Heart left ventricle (tissue), 13 donors: ENCODE measurements around the gene SAP30.

Source experiments
- POLR2A ChIP-seq, 2 donors: fragments of 450-650 bp; IDR thresholded peaks; one replicate each; pipeline ENCODE4 v1.6.1; 2017; ENCODE audit warnings: antibody characterized with exemption in 2 of 2, mild to moderate bottlenecking in 2 of 2, moderate library complexity in 2 of 2
- TF ChIP-seq, protein P1 (sequence below), 12 donors: fragments of 200-600 bp; sonication (generic) in 4 of 12; IDR thresholded peaks; one replicate each; pipeline versions ENCODE4 v1.5.0 to v1.8.0; 2018 to 2022; ENCODE audit warnings: antibody characterized with exemption in 12 of 12, mild to moderate bottlenecking in 5 of 12
- donor health status: ischemic (EF 13 %, LVEDD 7.1; RV severe dilation, severe dysfunction).
- donor health status: DM: no; HTN: yes; CAD: no.
- donor health status: DM: no; HTN: no; CAD: no.
- donor health status: ischemic (EF 25% LVEDD 6.9; RV normal size, moderate dysfunction).
- donor health status: ischemic (EF 25% LVEDD 5.7; RV mildly dilated, moderate dysfunction).
- donor health status: ischemic (EF 35%, LVEDD 5.7; RV mildly dilated, moderate dysfunction).
- donor health status: nonischemic (EF 11% LVEDD 7.7; RV severe dilation, severe dysfunction).
- donor health status: DM: yes; HTN: yes; CAD: no.
- donor health status: PGD.
- donor health status: ischemic (EF 29% LVEDD 5.4; RV normal size, mild dysfunction).
- donor health status: nonischemic (EF 23%, LVEDD 6.1; RV moderate dilation, normal function).

DNA sequence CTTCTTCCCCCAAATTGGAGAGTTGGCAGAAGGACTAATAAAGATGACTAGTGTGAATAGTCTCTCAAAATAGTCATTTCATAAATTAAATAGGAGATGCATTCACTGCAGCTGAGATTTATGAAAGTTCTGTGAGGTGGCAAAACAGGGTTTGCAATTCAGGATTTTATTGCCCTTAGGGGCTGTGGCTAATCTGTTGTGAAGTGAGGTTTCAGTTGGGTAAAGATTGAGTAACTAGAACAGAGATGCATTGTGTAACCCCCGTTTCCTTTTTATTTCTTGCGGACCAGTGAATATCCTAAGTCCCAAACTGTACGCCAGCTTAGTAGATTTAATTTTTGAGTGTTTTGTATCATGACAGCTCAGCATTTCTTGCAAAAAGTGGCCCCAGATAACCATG, 44.3 kb downstream of the SAP30 start:
- TF ChIP-seq, protein P1, sequence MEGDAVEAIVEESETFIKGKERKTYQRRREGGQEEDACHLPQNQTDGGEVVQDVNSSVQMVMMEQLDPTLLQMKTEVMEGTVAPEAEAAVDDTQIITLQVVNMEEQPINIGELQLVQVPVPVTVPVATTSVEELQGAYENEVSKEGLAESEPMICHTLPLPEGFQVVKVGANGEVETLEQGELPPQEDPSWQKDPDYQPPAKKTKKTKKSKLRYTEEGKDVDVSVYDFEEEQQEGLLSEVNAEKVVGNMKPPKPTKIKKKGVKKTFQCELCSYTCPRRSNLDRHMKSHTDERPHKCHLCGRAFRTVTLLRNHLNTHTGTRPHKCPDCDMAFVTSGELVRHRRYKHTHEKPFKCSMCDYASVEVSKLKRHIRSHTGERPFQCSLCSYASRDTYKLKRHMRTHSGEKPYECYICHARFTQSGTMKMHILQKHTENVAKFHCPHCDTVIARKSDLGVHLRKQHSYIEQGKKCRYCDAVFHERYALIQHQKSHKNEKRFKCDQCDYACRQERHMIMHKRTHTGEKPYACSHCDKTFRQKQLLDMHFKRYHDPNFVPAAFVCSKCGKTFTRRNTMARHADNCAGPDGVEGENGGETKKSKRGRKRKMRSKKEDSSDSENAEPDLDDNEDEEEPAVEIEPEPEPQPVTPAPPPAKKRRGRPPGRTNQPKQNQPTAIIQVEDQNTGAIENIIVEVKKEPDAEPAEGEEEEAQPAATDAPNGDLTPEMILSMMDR (IDR thresholded peaks at IDR 0.05): no peak
- TF ChIP-seq POLR2A (IDR thresholded peaks at IDR 0.05): no peak
